ENCODE measurements around the gene PRKN.

DNA sequence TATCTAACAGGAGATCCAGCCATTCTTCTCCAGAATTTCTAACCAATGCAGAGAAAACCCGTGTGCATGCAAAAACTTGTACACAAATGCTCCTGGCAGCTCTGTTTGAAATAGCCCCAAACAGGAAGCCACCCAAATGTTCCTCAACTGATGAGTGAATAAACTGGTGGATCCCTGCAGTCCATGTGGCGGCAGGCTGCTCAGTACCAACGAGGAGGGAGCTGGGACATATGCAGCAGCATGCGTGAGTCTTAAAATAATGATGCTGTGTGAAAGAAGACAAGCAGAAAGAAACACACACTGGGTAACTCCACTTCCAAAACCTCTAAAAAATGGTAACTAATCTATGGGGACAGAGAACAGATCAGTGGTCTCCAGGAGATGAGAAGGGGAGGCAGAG, 911.6 kb downstream of the PRKN start:
- TF ChIP-seq CTCF (IDR thresholded peaks at IDR 0.05) (no peak), REST (IDR thresholded peaks at IDR 0.05; ENCODE audit: insufficient read depth in 1 of 2, low read depth in 2 of 2, low read length in 1 of 2) (no peak)
